Stimulated activated CD4-positive, alpha-beta T cell treated with anti-CD3 and anti-CD28 coated beads, Interleukin-2, amount 100 ng/mL, for 24 hours (primary cell): ENCODE results near the gene RNF224.
A peak's percentile ranks its signal among the peaks of the same experiment; 100 is the strongest.

Experiments used
- DNase-seq, 2 donors: peaks; one replicate each; pipeline ENCODE4 v3.0.0-alpha.2; 2020

Gene RNF224

DNA sequence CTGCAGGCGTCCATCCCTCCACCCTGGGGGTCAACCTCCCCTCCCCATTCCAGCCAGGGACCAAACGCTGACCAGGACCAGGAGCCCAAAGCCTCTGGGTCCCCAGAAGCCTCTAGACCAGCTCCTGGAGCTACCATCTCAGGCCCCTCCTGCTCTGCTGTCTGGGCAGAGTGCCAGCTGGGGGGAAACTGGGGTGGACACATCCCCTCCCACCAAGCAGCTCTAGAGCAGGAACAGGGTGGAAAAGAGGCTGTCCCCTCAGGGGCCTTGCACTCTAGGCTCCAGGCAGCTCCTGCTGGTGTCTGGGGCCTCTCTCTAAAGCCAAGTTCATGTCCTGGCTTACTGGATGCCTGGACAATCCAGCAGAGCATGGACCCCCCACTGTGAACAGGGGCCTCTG lies 34.4 kb upstream of the RNF224 start:
- no peak for DNase-seq

DNA sequence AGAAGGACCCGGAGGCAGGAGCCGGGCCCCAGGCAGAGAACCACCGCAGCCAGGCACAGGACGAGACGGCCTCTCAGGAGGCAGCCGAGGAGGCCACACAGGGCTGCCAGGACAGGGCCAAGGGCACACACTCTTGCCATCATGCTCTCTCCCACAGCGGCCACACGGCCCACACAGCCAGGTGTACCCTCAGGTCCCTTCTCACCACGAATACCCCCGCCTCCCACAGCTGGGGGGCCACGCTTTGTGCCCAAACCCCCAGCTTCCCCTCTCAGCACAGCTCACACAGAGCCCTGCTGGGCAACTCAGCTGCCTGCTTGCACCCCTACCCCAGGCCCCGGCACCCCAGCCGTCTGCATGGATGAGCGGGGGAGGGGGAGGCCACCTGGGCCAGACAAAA lies 33.5 kb upstream of the RNF224 start:
- DNase-seq, result no peak

- no peak for DNase-seq
Observed at GRCh38 chr9:137194388-137194787, 32.9 kb upstream of the RNF224 start.

GRCh38 chr9:137194909-137195308 lies 32.4 kb upstream of the RNF224 start:
- DNase-seq, result no peak

DNA sequence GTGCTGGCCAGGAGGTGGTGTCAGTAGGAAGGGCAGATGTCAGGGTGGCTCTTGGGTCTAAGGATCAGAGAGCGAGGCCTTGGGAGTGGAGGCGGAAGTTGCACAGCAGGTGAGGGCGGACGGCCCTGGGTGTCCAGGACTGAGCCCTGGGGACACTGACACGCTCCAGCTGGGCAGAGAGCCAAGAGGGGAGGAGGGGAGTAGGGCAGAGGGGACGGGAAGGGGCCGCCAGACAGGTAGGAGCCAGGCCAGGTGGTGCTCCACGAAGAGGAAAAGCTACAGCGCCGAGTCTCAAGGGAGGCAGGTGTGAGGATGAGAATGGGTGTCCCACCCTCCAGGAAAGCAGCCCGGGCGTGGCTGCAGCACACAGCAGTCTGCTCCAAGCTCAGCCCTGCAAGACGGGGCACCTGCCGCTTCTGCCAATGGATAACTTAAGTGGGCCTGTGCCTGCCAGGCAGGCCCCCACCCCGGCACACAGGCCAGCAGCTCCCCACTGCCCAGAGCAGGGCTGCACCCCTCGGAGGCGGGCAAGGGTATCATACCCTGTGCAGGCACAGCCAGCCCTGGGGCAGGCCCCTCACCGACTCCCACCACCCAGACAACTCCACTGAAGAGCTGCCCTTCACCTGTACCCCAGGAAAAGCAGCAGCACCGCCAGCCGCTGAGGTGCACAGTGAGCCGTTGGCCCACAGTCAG lies 31.6 kb upstream of the RNF224 start:
- no peak for DNase-seq

DNA sequence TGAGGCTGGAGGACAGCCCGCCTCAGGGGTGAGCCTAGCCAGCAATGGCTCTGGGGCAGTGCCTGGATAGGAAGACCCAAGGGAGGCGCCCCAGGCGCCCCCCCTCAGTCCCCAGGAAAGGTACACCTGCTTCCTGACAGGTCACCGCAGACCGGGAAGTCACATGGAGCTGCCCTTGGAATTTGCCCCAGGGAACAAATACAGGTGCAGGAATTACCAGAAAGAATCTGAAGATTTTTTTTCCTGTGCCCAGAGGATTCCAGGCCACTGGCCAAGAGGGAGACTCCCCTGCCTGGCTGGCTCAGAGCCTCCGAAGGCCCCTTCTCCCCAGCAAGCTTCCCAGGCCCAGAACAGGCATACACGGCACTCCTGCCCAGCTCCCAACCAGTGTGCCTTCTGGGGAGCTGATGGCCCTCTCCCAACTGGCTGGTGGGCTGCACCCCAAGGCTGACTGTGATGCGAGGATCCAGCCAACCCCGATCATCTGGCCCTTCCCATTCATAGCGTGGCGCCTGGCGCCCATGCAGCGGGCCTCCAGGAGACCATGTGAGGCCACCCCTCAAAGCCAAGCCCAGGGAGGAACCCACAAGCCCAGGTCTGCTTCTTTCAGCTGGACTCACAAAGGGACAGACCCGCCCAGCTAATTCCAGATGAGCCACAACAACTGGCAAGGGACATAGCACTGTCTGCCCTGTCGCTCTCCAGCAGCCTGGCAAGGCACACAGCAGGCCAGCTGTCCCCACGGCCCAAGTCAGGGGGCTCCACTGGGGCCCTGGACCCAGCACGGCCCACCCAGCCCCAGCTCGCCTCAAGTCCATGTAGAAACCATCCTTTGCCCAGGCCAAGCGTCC lies 29.0 kb upstream of the RNF224 start:
- DNase-seq, result no peak

DNA sequence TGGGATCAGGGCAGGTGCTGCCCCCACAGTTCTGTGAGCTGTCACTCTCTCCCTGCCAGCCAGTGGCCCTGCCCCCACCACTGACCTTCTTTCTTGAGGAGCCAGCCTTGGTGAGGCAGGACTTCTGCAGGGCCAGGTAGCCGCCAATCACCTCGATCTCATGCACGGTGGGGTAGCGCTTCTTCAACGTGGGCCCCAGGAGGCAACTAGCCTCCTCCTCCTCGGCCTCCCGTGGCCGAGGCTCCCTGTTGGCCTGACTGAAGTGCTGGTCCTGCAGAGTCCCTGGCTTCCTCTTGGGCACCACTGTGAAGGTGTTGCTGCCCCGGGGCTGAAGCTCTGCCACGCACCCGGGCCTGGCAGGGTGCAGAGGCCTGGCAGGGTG lies 28.4 kb upstream of the RNF224 start:
- DNase-seq, result no peak

- DNase-seq, result no peak
Observed at GRCh38 chr9:137199411-137200121, 27.7 kb upstream of the RNF224 start.

DNA sequence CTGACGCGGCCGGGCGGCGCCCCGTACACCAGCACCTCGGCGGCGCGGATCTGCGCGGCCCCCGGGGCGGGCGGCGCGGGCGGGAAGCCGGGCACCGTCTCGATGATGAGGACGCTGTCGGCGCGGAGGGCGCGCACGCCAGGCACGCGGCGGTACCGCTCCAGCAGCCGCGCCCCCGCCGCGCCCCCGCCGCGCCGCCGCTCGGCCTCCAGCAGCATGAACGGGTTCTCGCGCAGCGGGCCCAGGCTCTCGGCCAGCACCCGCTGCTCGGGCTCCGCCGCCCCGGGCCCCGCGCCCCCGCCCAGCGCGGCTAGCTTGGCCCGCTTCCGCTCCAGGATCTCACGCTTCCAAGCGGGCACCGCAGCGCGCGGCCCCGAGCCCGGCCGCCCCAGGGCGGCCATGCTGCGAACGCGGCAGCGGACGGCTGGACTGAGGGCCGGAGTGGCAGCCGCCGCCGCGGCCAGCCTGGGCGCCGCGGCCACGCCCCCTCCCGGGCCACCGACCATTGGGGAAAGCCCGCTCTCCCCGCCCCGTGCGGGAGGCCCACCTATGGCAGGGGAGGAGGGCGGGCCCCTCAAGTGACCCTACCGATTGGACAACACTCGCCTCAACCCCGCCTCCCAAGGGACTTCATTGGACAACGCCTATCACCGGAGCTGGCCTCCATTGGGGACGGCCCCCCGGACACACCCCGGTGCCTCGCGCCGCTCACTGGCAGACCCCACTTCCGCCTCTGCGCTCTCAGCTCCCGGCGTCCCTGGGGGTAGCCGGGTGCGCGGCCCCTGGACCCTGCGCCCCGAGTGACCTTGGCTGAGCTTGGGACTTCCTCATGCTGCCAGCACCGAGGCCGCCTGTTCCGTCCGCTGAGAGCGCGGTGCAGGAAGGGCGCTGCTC lies 26.7 kb upstream of the RNF224 start, which contains the start of gene TPRN:
TSS of gene TPRN (minus strand) at position 431 of the 894 bp plus-strand sequence. CDS start at position 401, 30 bp downstream.
- peak; percentile 98 to 99 for DNase-seq

- DNase-seq, result no peak
Observed at GRCh38 chr9:137201205-137201868, 26.0 kb upstream of the RNF224 start.

- DNase-seq, result no peak
Observed at GRCh38 chr9:137202966-137203365, 24.3 kb upstream of the RNF224 start.

DNA sequence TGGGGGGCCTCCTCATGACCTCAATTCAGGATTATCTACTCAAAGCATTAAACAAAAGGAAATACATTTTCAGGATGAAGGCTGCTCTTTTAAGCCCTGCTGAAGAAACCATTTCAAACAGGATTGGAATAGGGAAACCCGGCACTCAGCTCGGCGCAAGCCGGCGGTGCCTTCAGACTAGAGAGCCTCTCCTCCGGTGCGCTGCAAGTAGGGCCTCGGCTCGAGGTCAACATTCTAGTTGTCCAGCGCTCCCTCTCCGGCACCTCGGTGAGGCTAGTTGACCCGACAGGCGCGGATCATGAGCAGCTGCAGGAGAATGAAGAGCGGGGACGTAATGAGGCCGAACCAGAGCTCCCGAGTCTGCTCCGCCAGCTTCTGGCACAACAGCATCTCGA lies 22.6 kb upstream of the RNF224 start:
- DNase-seq, result no peak

GRCh38 chr9:137205126-137206069 lies 21.9 kb upstream of the RNF224 start, which contains the start of the genes NDOR1 and TMEM203:
Gene NDOR1, plus strand, starts transcription at chr9:137205700. Its CDS starts 78 bp downstream, at chr9:137205778.
Gene TMEM203, minus strand, starts transcription at chr9:137205648. Its CDS starts 234 bp downstream, at chr9:137205414.
- DNase-seq, result peak; percentile 96 to 97

DNA sequence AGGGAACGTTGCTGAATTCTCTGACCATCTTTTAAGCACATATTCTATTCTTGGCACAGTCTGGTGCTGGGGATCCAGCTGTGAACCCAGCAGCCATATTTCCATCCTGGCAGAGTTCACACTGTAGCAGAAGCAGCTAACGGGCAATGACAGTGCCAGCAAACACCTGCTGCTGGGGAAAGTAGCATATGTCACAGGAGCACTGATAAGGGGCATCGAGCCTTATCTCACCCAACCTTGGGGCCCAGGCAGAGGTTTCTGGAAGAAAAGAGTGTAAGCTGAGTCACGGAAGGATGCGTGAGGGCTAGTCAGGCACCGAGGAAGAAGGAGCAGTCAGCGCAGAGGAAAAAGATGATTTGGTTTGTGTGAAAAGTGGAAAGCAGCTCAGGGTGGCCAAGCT lies 20.7 kb upstream of the RNF224 start:
- DNase-seq, result no peak

GRCh38 chr9:137211532-137211931 lies 15.8 kb upstream of the RNF224 start:
- no peak for DNase-seq

- DNase-seq, result no peak
Observed at GRCh38 chr9:137212520-137212919, 14.8 kb upstream of the RNF224 start.

GRCh38 chr9:137213160-137214060 lies 13.9 kb upstream of the RNF224 start:
- DNase-seq, result no peak

GRCh38 chr9:137214620-137215019 lies 12.7 kb upstream of the RNF224 start:
- no peak for DNase-seq
